ENCODE measurements around the gene FREM2.

The FREM2 gene, protein sequence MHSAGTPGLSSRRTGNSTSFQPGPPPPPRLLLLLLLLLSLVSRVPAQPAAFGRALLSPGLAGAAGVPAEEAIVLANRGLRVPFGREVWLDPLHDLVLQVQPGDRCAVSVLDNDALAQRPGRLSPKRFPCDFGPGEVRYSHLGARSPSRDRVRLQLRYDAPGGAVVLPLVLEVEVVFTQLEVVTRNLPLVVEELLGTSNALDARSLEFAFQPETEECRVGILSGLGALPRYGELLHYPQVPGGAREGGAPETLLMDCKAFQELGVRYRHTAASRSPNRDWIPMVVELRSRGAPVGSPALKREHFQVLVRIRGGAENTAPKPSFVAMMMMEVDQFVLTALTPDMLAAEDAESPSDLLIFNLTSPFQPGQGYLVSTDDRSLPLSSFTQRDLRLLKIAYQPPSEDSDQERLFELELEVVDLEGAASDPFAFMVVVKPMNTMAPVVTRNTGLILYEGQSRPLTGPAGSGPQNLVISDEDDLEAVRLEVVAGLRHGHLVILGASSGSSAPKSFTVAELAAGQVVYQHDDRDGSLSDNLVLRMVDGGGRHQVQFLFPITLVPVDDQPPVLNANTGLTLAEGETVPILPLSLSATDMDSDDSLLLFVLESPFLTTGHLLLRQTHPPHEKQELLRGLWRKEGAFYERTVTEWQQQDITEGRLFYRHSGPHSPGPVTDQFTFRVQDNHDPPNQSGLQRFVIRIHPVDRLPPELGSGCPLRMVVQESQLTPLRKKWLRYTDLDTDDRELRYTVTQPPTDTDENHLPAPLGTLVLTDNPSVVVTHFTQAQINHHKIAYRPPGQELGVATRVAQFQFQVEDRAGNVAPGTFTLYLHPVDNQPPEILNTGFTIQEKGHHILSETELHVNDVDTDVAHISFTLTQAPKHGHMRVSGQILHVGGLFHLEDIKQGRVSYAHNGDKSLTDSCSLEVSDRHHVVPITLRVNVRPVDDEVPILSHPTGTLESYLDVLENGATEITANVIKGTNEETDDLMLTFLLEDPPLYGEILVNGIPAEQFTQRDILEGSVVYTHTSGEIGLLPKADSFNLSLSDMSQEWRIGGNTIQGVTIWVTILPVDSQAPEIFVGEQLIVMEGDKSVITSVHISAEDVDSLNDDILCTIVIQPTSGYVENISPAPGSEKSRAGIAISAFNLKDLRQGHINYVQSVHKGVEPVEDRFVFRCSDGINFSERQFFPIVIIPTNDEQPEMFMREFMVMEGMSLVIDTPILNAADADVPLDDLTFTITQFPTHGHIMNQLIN (N-terminal part only)

DNA sequence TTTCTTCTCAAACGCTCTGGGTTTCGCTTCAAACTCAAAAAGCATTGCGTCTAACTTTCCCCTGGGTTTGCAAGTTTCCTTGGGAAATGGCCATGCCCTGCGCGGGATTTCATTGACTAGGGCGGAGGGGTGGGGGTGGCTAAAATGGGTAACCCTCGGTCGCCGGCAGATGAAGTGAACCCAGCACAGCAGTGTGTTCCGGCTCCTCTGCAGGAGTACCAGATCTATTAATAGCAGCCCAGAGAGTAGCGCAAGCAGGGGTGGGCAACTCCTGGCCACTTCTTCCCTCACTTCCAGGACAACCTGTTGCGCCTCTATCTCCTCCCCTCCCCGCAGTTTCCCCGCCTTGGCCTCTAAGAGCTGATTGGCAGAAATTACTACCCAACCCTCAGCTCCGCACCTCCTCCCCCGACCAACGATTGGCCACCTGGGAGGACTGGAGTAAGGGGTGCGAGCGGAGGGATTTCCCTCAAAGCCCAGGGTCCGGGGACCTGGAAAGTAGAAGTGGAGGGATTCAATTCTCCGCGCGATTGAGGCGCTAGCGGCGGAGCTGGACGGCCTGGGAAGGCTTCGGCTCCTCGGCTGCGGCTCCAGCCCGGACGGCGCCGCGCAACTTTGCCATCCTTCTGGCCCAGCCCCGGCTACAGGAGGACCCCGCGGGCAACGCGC is at the start of gene FREM2:
Gene FREM2 (plus strand): TSS at position 501 of the 669 bp plus-strand sequence. CDS start 268 bp downstream, outside the sequence.
- H3K36me3 ChIP-seq (ENCODE audit: control insufficient read depth, low read depth, low read length): peaks cover 6% of the 10 kb centered on the region
- peak within 1 kb of the TSS; percentile 29 for H3K27ac ChIP-seq (ENCODE audit: low read length)
- no peaks in the 10 kb centered on the region for H3K9me3 ChIP-seq (ENCODE audit: control insufficient read depth, low read depth, low read length)
- peak within 1 kb of the TSS; percentile 3 for H3K9ac ChIP-seq (ENCODE audit: low read length)
- H3K27me3 ChIP-seq (ENCODE audit: control insufficient read depth, insufficient read depth, low read length): peaks cover 14% of the 10 kb centered on the region
- peak within 1 kb of the TSS; percentile 75 for H3K4me3 ChIP-seq (ENCODE audit: low read length)
- H3K4me1 ChIP-seq (ENCODE audit: control insufficient read depth, low read depth, low read length): peaks cover 9% of the 10 kb centered on the region

DNA sequence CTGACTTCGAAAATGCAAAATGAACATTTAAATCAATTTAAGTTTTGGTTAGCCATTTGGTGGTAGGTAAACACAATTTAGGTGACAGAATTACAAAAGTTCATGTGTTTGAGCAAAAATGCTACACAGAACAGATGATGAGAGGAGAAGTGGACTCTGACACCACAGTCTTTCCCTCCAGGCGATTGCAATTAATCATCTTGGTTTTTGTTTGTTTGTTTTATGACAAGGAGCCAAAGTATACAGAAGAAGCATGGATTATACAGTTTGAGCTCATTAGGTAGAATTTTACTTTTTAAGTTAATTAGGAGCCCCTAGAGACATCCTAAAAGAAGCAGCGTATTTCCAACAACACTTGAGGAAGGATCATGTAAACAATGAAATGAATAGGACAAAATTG is 49.3 kb upstream of the FREM2 start:
- no peak overlapping the region for H3K9ac ChIP-seq (ENCODE audit: low read length)
- no peak overlapping the region for H3K27ac ChIP-seq (ENCODE audit: low read length)
- H3K4me1 ChIP-seq (ENCODE audit: control insufficient read depth, low read depth, low read length): no peaks in the 10 kb centered on the region
- no peak overlapping the region for H3K4me3 ChIP-seq (ENCODE audit: low read length)
- no peaks in the 10 kb centered on the region for H3K36me3 ChIP-seq (ENCODE audit: control insufficient read depth, low read depth, low read length)
- H3K9me3 ChIP-seq (ENCODE audit: control insufficient read depth, low read depth, low read length): no peaks in the 10 kb centered on the region
- H3K27me3 ChIP-seq (ENCODE audit: control insufficient read depth, insufficient read depth, low read length): no peaks in the 10 kb centered on the region

DNA sequence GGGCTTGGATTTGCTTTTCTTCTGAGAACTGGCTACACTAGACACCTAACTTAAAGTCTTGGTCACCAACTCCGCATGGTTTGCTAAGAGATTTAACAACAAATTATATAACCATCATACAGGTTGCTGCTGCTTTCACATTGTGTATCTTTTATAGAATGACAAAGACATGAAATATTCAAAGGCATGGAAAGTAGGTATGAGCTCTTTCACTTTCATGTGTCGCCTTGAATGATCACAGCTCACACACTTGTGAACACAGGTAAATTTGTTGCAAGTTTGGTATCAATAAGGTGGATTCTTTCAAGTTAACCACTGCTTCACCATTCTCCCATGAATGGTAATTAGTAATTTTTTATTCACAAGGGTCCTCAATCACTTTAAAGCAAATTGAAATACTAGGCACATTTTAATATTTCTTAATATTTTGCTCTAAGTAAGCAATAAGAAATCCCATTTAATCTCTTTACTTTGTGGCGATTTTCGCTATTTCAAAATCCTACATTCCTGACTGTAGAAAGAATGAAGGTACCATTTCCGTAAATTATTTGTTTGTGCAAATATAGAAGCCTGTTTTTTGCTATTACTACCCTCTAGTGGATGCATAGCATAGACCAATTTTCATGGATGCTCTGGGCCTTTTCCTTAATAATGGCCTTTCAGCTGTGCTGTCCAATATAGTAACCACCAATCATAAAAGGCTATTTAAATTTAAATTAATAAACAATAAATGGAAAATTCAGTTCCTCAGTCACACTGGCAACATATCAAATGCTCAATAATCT is 45.5 kb upstream of the FREM2 start:
- H3K27me3 ChIP-seq (ENCODE audit: control insufficient read depth, insufficient read depth, low read length): no peaks in the 10 kb centered on the region
- no peak overlapping the region for H3K4me3 ChIP-seq (ENCODE audit: low read length)
- no peak overlapping the region for H3K27ac ChIP-seq (ENCODE audit: low read length)
- no peaks in the 10 kb centered on the region for H3K4me1 ChIP-seq (ENCODE audit: control insufficient read depth, low read depth, low read length)
- H3K9me3 ChIP-seq (ENCODE audit: control insufficient read depth, low read depth, low read length): no peaks in the 10 kb centered on the region
- H3K36me3 ChIP-seq (ENCODE audit: control insufficient read depth, low read depth, low read length): no peaks in the 10 kb centered on the region
- H3K9ac ChIP-seq (ENCODE audit: low read length): no peak overlapping the region

GRCh38 chr13:38647312-38647711 is 39.6 kb upstream of the FREM2 start:
- no peaks in the 10 kb centered on the region for H3K36me3 ChIP-seq (ENCODE audit: control insufficient read depth, low read depth, low read length)
- H3K27me3 ChIP-seq (ENCODE audit: control insufficient read depth, insufficient read depth, low read length): no peaks in the 10 kb centered on the region
- H3K27ac ChIP-seq (ENCODE audit: low read length): no peak overlapping the region
- no peak overlapping the region for H3K9ac ChIP-seq (ENCODE audit: low read length)
- no peaks in the 10 kb centered on the region for H3K9me3 ChIP-seq (ENCODE audit: control insufficient read depth, low read depth, low read length)
- no peak overlapping the region for H3K4me3 ChIP-seq (ENCODE audit: low read length)
- no peaks in the 10 kb centered on the region for H3K4me1 ChIP-seq (ENCODE audit: control insufficient read depth, low read depth, low read length)

- no peak overlapping the region for H3K27ac ChIP-seq (ENCODE audit: low read length)
- H3K9ac ChIP-seq (ENCODE audit: low read length): no peak overlapping the region
- no peaks in the 10 kb centered on the region for H3K9me3 ChIP-seq (ENCODE audit: control insufficient read depth, low read depth, low read length)
- H3K4me1 ChIP-seq (ENCODE audit: control insufficient read depth, low read depth, low read length): no peaks in the 10 kb centered on the region
- no peaks in the 10 kb centered on the region for H3K27me3 ChIP-seq (ENCODE audit: control insufficient read depth, insufficient read depth, low read length)
- no peak overlapping the region for H3K4me3 ChIP-seq (ENCODE audit: low read length)
- H3K36me3 ChIP-seq (ENCODE audit: control insufficient read depth, low read depth, low read length): no peaks in the 10 kb centered on the region
Observed at GRCh38 chr13:38648912-38649311, 38.0 kb upstream of the FREM2 start.

DNA sequence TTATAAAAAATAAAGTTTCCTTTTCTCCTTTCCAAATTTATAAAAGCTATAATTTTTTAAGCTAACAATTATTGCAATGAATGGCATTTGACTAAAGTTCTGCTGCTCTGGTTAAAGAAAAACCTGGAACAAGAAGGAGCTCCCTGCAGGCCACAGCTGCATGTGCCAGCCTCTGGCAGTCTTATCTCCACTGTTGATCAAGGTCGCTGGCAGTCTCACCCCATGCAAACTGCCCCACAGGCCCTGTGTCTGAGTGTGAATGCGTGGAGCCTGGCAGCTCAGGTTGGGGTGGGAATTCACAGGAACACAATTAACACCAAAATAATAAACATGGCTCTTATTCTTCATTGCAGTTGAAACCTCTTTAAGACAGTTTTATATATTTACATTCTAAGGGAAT is 30.2 kb upstream of the FREM2 start:
- Histone ChIP-seq H3K27me3 (ENCODE audit: control insufficient read depth, insufficient read depth, low read length) (no peaks in the 10 kb centered on the region), H3K9me3 (ENCODE audit: control insufficient read depth, low read depth, low read length) (no peaks in the 10 kb centered on the region), H3K4me3 (ENCODE audit: low read length) (no peak overlapping the region), H3K4me1 (ENCODE audit: control insufficient read depth, low read depth, low read length) (no peaks in the 10 kb centered on the region), H3K27ac (ENCODE audit: low read length) (no peak overlapping the region), H3K9ac (ENCODE audit: low read length) (no peak overlapping the region), H3K36me3 (ENCODE audit: control insufficient read depth, low read depth, low read length) (no peaks in the 10 kb centered on the region)

GRCh38 chr13:38657191-38657590 is 29.7 kb upstream of the FREM2 start:
- Histone ChIP-seq H3K4me3 (ENCODE audit: low read length) (no peak overlapping the region), H3K9ac (ENCODE audit: low read length) (no peak overlapping the region), H3K27ac (ENCODE audit: low read length) (no peak overlapping the region), H3K36me3 (ENCODE audit: control insufficient read depth, low read depth, low read length) (no peaks in the 10 kb centered on the region), H3K4me1 (ENCODE audit: control insufficient read depth, low read depth, low read length) (no peaks in the 10 kb centered on the region), H3K9me3 (ENCODE audit: control insufficient read depth, low read depth, low read length) (no peaks in the 10 kb centered on the region), H3K27me3 (ENCODE audit: control insufficient read depth, insufficient read depth, low read length) (no peaks in the 10 kb centered on the region)

DNA sequence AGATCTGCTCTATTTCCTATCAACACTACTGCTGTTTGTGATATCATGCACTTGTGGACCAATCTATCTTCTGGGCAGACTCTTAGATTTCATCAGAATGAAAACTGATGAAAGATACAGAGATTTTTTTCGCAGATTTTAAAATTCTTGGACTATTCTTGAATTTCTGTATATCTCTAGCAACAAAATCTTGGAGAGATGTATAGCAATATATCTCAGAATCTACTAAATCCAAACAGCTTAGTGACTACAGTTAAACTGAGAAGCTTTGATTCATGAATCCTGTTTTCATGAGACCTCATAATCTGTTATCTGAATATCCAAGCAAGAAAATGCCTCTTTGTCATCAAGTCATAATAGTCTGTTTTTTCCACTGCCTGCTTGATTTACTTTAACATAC is 28.0 kb upstream of the FREM2 start:
- H3K9me3 ChIP-seq (ENCODE audit: control insufficient read depth, low read depth, low read length): no peaks in the 10 kb centered on the region
- H3K27me3 ChIP-seq (ENCODE audit: control insufficient read depth, insufficient read depth, low read length): no peaks in the 10 kb centered on the region
- no peaks in the 10 kb centered on the region for H3K4me1 ChIP-seq (ENCODE audit: control insufficient read depth, low read depth, low read length)
- no peak overlapping the region for H3K27ac ChIP-seq (ENCODE audit: low read length)
- no peak overlapping the region for H3K9ac ChIP-seq (ENCODE audit: low read length)
- no peak overlapping the region for H3K4me3 ChIP-seq (ENCODE audit: low read length)
- no peaks in the 10 kb centered on the region for H3K36me3 ChIP-seq (ENCODE audit: control insufficient read depth, low read depth, low read length)

DNA sequence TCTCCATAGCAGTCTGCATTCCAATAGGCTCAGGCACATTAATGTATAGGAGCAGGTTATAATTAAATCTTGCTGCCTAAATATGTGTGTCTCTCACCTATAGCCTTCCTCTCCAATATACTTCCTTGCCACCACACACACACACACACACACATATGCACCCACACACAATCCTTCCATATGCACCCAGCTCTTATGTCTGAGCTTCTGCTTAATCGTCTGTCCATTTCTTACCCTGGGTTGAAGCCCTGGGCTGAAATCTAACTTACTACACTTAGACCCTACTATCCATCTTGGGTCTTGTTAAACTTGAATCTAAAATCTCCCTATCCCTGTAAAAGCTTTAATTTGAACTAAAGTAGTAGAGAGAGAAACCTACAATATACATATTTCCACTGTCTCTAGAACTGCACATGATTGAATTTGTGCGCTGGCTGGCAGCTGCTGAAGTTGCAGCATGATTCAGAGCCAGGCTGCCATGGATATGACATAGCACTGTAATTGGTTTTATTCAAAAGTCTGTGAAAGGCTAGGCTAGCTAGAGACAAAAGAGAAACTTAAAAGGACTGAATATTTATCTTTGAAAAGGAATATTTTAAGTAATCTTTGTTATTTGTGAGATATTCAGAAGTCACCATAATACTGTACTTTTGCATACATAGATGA is 25.7 kb upstream of the FREM2 start:
- no peaks in the 10 kb centered on the region for H3K27me3 ChIP-seq (ENCODE audit: control insufficient read depth, insufficient read depth, low read length)
- no peaks in the 10 kb centered on the region for H3K4me1 ChIP-seq (ENCODE audit: control insufficient read depth, low read depth, low read length)
- no peak overlapping the region for H3K4me3 ChIP-seq (ENCODE audit: low read length)
- no peak overlapping the region for H3K9ac ChIP-seq (ENCODE audit: low read length)
- no peaks in the 10 kb centered on the region for H3K36me3 ChIP-seq (ENCODE audit: control insufficient read depth, low read depth, low read length)
- no peak overlapping the region for H3K27ac ChIP-seq (ENCODE audit: low read length)
- H3K9me3 ChIP-seq (ENCODE audit: control insufficient read depth, low read depth, low read length): no peaks in the 10 kb centered on the region

GRCh38 chr13:38662362-38662761 is 24.5 kb upstream of the FREM2 start:
- H3K4me1 ChIP-seq (ENCODE audit: control insufficient read depth, low read depth, low read length): no peaks in the 10 kb centered on the region

More at GRCh38 chr13:38662362-38662761, 24.5 kb upstream of the FREM2 start:
- Histone ChIP-seq H3K9me3 (ENCODE audit: control insufficient read depth, low read depth, low read length) (no peaks in the 10 kb centered on the region), H3K9ac (ENCODE audit: low read length) (no peak overlapping the region), H3K27me3 (ENCODE audit: control insufficient read depth, insufficient read depth, low read length) (no peaks in the 10 kb centered on the region), H3K4me3 (ENCODE audit: low read length) (no peak overlapping the region), H3K36me3 (ENCODE audit: control insufficient read depth, low read depth, low read length) (no peaks in the 10 kb centered on the region), H3K27ac (ENCODE audit: low read length) (no peak overlapping the region)

Measured in iPS-18a (cell line).